OCI-LY7 (cell line): Measurements from ENCODE around the gene NCK2. TPM values are rescaled to one million over a fixed set of nuclear protein-coding genes. Genes with fewer than 3 reads are reported as not detected.

Source experiments
- BruUV-seq: library from RNA; stranded (reverse); fragments of 400-500 nt; replicated peaks from 2 replicates; lab custom pipeline; 2021; lab: Mats Ljungman, UMichigan
- CTCF ChIA-PET: fragments of 300-600 bp; sonication (Branson Sonifier 250); formaldehyde crosslinking; loops from one replicate; lab custom pipeline; 2022; ENCODE audit warnings: antibody characterized with exemption; ENCODE audit not compliant: unreplicated experiment; lab: Charles Lee
- POLR2A ChIA-PET: fragments of 300-600 bp; sonication (Branson Sonifier 250); formaldehyde crosslinking; loops from one replicate; lab custom pipeline; 2022; ENCODE audit warnings: antibody characterized with exemption; lab: Charles Lee
- DNase-seq: peaks from one replicate; pipeline ENCODE4 v3.0.0-alpha.2; 2015; ENCODE audit warnings: low spot score
- H2AFZ ChIP-seq: fragments of 200-600 bp; sonication (generic), shearing (Covaris generic); 2 replicates; pipeline ENCODE4 v1.6.1; 2014; ENCODE audit warnings: mild to moderate bottlenecking, antibody characterized with exemption, low read length, moderate library complexity
- H3K27ac ChIP-seq: fragments of 200-600 bp; sonication (generic); 2 replicates; pipeline ENCODE4 v1.5.1; 2014; ENCODE audit warnings: mixed run types, low read depth, mild to moderate bottlenecking, moderate library complexity, low read length, inconsistent platforms; ENCODE audit not compliant: poor library complexity, severe bottlenecking
- H3K36me3 ChIP-seq: fragments of 200-600 bp; sonication (generic); 2 replicates; pipeline ENCODE4 v1.6.1; 2014; ENCODE audit warnings: mild to moderate bottlenecking, antibody characterized with exemption, low read length, moderate library complexity, mixed read lengths; ENCODE audit not compliant: insufficient read depth
- H3K4me1 ChIP-seq: fragments of 200-600 bp; sonication (generic); 2 replicates; pipeline ENCODE4 v1.5.1; 2014; ENCODE audit warnings: mild to moderate bottlenecking, low read length; ENCODE audit not compliant: insufficient read depth, poor library complexity, severe bottlenecking
- H3K4me2 ChIP-seq: fragments of 200-600 bp; sonication (generic); 2 replicates; pipeline ENCODE4 v1.6.1; 2014; ENCODE audit warnings: mild to moderate bottlenecking, low read length
- H3K4me3 ChIP-seq: fragments of 200-600 bp; sonication (generic); 2 replicates; pipeline ENCODE4 v1.5.1; 2014; ENCODE audit warnings: mild to moderate bottlenecking, low read depth, low read length; ENCODE audit not compliant: poor library complexity, severe bottlenecking
- H3K79me2 ChIP-seq: fragments of 200-600 bp; sonication (generic); 2 replicates; pipeline ENCODE4 v1.6.1; 2016; ENCODE audit warnings: low read depth, mild to moderate bottlenecking, low read length, moderate library complexity, mixed read lengths; ENCODE audit not compliant: insufficient read depth
- H3K9me2 ChIP-seq: fragments of 200-600 bp; sonication (generic); 2 replicates; pipeline ENCODE4 v1.6.1; 2016; ENCODE audit warnings: mild to moderate bottlenecking, low read length, mixed read lengths; ENCODE audit not compliant: insufficient read depth
- H3K9me3 ChIP-seq: fragments of 200-600 bp; sonication (generic); 2 replicates; pipeline ENCODE4 v1.6.1; 2014; ENCODE audit warnings: mild to moderate bottlenecking, mixed run types, low read length, mixed read lengths
- H4K20me1 ChIP-seq: fragments of 200-600 bp; sonication (generic); 2 replicates; pipeline ENCODE4 v1.6.1; 2014; ENCODE audit warnings: mild to moderate bottlenecking, antibody characterized with exemption, low read length, moderate library complexity, mixed read lengths; ENCODE audit not compliant: insufficient read depth
- EZH2phosphoT487 ChIP-seq: fragments of 200-600 bp; sonication (generic); IDR thresholded peaks from 2 replicates; pipeline ENCODE4 v1.6.1; 2018; ENCODE audit warnings: low read depth, borderline replicate concordance, mild to moderate bottlenecking, mixed run types, antibody characterized with exemption, low read length, moderate library complexity, mixed read lengths
- intact Hi-C: fragments of 100-400 bp; cut with micrococcal nuclease; formaldehyde crosslinking; loops from one replicate; pipeline ENCODE4 v1.10.0; 2022; ENCODE audit not compliant: unreplicated experiment
- total RNA-seq, 2 experiments: library from RNA; depleted of rRNA in 1 of 2; stranded (reverse); fragments of >200 nt in 1 of 2; shearing (Covaris generic) in 1 of 2; gene quantifications; 2 replicates each; pipeline ENCODE4 v1.2.3, GENCODE V29; 2014 to 2022
- TF ChIP-seq, protein P1 (sequence below): fragments of 200-600 bp; sonication (generic); conservative IDR thresholded peaks from 2 replicates; pipeline ENCODE4 v1.5.1; 2014; ENCODE audit warnings: mild to moderate bottlenecking, antibody characterized with exemption, low read length, moderate library complexity, mixed read lengths

Gene NCK2
- total RNA-seq, 2 experiments from 2014 or later, result 23.4 to 34.2 TPM

DNA sequence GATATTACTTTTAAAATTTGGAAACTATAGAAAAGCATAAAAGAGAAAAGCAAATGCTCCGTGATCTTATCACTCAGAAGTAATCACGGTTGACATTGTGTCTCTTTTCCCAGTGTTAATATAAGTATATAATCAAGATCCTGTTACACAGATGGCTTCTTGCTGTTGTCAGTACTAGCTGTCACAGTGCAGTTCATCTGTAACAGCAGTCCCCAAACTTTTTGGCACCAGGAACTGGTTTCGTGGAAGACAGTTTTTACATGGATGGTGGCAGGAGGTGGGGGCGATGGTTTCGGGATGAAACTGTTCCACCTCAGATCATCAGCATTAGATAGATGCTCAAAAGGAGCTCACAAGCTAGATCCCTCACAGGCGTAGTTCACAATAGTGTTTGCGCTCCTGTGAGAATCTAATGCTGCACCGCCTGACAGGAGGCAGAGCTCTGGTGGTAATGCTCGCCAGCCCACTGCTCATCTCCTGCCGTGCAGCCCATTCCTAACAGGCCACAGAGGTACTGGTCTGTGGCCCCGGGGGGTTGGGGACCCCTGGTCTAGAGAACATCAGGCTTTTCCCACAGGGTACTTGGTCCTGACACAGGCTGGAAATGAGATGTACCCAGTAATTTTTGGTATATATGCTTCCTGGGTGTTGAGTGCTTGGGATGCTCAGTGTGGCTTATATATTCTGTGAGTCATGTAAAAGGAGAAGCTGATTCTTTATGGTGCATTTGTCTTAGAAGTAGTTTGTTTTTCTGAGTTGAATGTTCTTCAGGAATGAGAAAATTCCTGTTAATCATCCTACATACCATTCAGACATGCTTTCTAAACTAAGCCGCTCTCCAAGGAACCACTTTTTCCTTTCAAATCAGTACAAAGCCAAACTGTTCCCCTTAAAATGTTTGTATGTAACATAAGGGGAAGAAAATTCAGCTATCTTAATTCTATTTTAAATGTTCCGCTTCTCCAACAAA is 121.8 kb downstream of the NCK2 start:
- TF ChIP-seq, protein P1, sequence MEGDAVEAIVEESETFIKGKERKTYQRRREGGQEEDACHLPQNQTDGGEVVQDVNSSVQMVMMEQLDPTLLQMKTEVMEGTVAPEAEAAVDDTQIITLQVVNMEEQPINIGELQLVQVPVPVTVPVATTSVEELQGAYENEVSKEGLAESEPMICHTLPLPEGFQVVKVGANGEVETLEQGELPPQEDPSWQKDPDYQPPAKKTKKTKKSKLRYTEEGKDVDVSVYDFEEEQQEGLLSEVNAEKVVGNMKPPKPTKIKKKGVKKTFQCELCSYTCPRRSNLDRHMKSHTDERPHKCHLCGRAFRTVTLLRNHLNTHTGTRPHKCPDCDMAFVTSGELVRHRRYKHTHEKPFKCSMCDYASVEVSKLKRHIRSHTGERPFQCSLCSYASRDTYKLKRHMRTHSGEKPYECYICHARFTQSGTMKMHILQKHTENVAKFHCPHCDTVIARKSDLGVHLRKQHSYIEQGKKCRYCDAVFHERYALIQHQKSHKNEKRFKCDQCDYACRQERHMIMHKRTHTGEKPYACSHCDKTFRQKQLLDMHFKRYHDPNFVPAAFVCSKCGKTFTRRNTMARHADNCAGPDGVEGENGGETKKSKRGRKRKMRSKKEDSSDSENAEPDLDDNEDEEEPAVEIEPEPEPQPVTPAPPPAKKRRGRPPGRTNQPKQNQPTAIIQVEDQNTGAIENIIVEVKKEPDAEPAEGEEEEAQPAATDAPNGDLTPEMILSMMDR, result no peak
- TF ChIP-seq EZH2phosphoT487, result no peak
- no peaks in the 10 kb centered on the region for H3K4me1 ChIP-seq
- no peak overlapping the region for H3K4me2 ChIP-seq
- H3K9me3 ChIP-seq, result no peaks in the 10 kb centered on the region
- POLR2A ChIA-PET, result interaction anchor here (0.6 kb wide), 1 partner anchor 21 kb away, joined by 3 read pairs; no protein-coding TSS in a partner anchor
- no peak overlapping the region for H2AFZ ChIP-seq
- no TSS peak for BruUV-seq
- H3K36me3 ChIP-seq, result no peaks in the 10 kb centered on the region
- no peak overlapping the region for H3K4me3 ChIP-seq
- H4K20me1 ChIP-seq, result no peaks in the 10 kb centered on the region
- H3K27ac ChIP-seq, result no peak overlapping the region
- intact Hi-C loops, result no loop called here
- H3K9me2 ChIP-seq, result no peaks in the 10 kb centered on the region
- DNase-seq, result no peak
- CTCF ChIA-PET, result no interaction called here
- H3K79me2 ChIP-seq, result no peaks in the 10 kb centered on the region

DNA sequence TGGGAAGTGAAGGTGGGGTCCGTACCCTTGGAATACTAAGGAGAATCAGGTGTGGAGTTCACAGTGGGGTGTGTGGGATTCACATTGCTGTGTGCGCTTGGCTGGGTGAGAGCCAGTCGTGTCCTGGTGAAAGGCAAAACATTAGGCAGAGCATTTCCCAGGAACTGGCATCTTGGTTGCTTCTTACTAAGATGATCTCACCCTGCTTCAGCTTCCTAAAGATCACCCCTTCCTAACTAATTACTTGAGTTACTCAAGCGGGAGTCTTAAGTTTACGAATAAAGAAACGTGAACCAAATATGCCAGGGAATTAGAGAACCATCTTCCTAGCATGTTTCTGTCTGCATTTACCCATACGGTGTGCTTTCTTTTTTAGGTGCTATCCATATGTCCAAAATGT is 122.9 kb downstream of the NCK2 start:
- no TSS peak for BruUV-seq
- no peak for DNase-seq
- H3K27ac ChIP-seq, result no peak overlapping the region
- ChIA-PET CTCF (no interaction called here), POLR2A (no interaction called here)
- no peaks in the 10 kb centered on the region for H3K79me2 ChIP-seq
- no peak for TF ChIP-seq EZH2phosphoT487
- TF ChIP-seq, protein P1, result no peak
- H4K20me1 ChIP-seq, result no peaks in the 10 kb centered on the region
- no peaks in the 10 kb centered on the region for H3K9me3 ChIP-seq
- H3K4me3 ChIP-seq, result no peak overlapping the region
- H3K4me2 ChIP-seq, result no peak overlapping the region
- no peaks in the 10 kb centered on the region for H3K36me3 ChIP-seq
- H2AFZ ChIP-seq, result no peak overlapping the region
- H3K9me2 ChIP-seq, result no peaks in the 10 kb centered on the region
- H3K4me1 ChIP-seq, result no peaks in the 10 kb centered on the region
- intact Hi-C loops, result no loop called here

DNA sequence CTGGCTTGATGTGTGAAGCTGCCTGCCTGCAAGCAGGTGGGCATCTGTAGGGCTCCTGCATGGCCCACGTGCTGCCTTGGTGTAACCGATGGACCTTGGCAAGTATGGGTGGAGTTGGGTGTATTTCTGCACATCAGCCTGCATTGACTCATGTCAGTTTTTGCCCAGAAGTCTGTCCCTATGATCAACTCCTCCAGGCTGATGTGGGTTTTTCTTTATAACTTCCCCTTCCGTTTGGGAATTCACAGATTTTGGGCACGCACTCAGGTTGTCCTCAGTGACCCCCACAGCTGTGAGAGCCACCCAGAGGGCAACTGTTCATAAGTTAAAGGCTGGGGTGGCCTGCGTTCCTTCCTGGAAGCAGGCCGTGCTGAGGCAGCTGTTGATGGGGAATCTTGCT is 123.3 kb downstream of the NCK2 start:
- Histone ChIP-seq H2AFZ (no peak overlapping the region), H3K27ac (no peak overlapping the region), H3K9me3 (no peaks in the 10 kb centered on the region), H3K4me1 (no peaks in the 10 kb centered on the region), H4K20me1 (no peaks in the 10 kb centered on the region), H3K79me2 (no peaks in the 10 kb centered on the region), H3K4me2 (no peak overlapping the region), H3K9me2 (no peaks in the 10 kb centered on the region), H3K36me3 (no peaks in the 10 kb centered on the region), H3K4me3 (no peak overlapping the region)
- intact Hi-C loops, result no loop called here
- no TSS peak for BruUV-seq
- CTCF ChIA-PET, result no interaction called here
- TF ChIP-seq, protein P1, result no peak
- no peak for TF ChIP-seq EZH2phosphoT487
- POLR2A ChIA-PET, result no interaction called here
- no peak for DNase-seq
